GM23338 (cell line): ENCODE results near the gene C18orf32. TPM values are rescaled to one million over a fixed set of nuclear protein-coding genes. Genes with fewer than 3 reads are reported as not detected.

Source experiments
- ATAC-seq: fragments of 200-7000 bp; cut with Tn5 transposase; 3 replicates; pipeline ENCODE4 v1.9.1; 2020
- DNase-seq: peaks from one replicate; pipeline ENCODE4 v3.0.0-alpha.2; 2015; ENCODE audit warnings: low spot score
- H2AFZ ChIP-seq: fragments of 200-600 bp; sonication (generic); 2 replicates; pipeline ENCODE4 v1.8.0; 2016; ENCODE audit warnings: antibody characterized with exemption, mild to moderate bottlenecking, moderate library complexity
- H3F3A ChIP-seq: fragments of 200-600 bp; sonication (generic); replicated peaks from 2 replicates; pipeline ENCODE4 v1.8.0; 2017; ENCODE audit warnings: antibody characterized with exemption, mixed run types, low read depth
- H3K27ac ChIP-seq: fragments of 200-600 bp; sonication (generic); 2 replicates; pipeline ENCODE4 v1.6.1; 2016; ENCODE audit warnings: low read depth
- H3K27me3 ChIP-seq: fragments of 200-600 bp; sonication (generic); 2 replicates; pipeline ENCODE4 v1.8.0; 2016; ENCODE audit warnings: mild to moderate bottlenecking, mixed run types, moderate library complexity; ENCODE audit not compliant: insufficient read depth
- H3K36me3 ChIP-seq: fragments of 200-600 bp; sonication (generic); 2 replicates; pipeline ENCODE4 v1.8.0; 2016; ENCODE audit warnings: mild to moderate bottlenecking; ENCODE audit not compliant: insufficient read depth
- H3K4me1 ChIP-seq: fragments of 200-600 bp; sonication (generic); 2 replicates; pipeline ENCODE4 v1.8.0; 2016; ENCODE audit warnings: mild to moderate bottlenecking, moderate library complexity; ENCODE audit not compliant: insufficient read depth
- H3K4me2 ChIP-seq: fragments of 200-600 bp; sonication (generic); 2 replicates; pipeline ENCODE4 v1.7.1; 2017; ENCODE audit warnings: mixed run types
- H3K4me3 ChIP-seq: fragments of 200-600 bp; sonication (generic); 2 replicates; pipeline ENCODE4 v1.6.1; 2016; ENCODE audit warnings: mixed run types
- H3K79me2 ChIP-seq: fragments of 200-600 bp; sonication (generic); replicated peaks from 2 replicates; pipeline ENCODE4 v1.8.0; 2017; ENCODE audit warnings: mild to moderate bottlenecking; ENCODE audit not compliant: insufficient read depth
- H3K9me2 ChIP-seq: fragments of 200-600 bp; sonication (generic); 2 replicates; pipeline ENCODE4 v1.8.0; 2017; ENCODE audit not compliant: insufficient read depth
- H4K20me1 ChIP-seq: fragments of 200-600 bp; sonication (generic); replicated peaks from 2 replicates; pipeline ENCODE4 v1.8.0; 2017; ENCODE audit warnings: mild to moderate bottlenecking; ENCODE audit not compliant: insufficient read depth
- H3K27ac Mint-ChIP-seq: 2 replicates; pipeline ENCODE4 v1.8.0; 2020; ENCODE audit warnings: inconsistent platforms, mild to moderate bottlenecking, moderate library complexity, mixed read lengths
- H3K27me3 Mint-ChIP-seq: 3 replicates; pipeline ENCODE4 v1.8.0; 2022; ENCODE audit warnings: low read depth, mild to moderate bottlenecking, moderate library complexity, mixed read lengths, inconsistent platforms; ENCODE audit not compliant: insufficient read depth, poor library complexity
- H3K36me3 Mint-ChIP-seq: 3 replicates; pipeline ENCODE4 v1.8.0; 2021; ENCODE audit warnings: low read depth, mild to moderate bottlenecking, inconsistent platforms, moderate library complexity, mixed read lengths
- H3K4me1 Mint-ChIP-seq: 3 replicates; pipeline ENCODE4 v1.8.0; 2020; ENCODE audit warnings: mild to moderate bottlenecking, inconsistent platforms, mixed read lengths
- H3K4me3 Mint-ChIP-seq: 3 replicates; pipeline ENCODE4 v1.8.0; 2021; ENCODE audit warnings: moderate library complexity, mild to moderate bottlenecking, inconsistent platforms, mixed read lengths
- H3K9me3 Mint-ChIP-seq: 3 replicates; pipeline ENCODE4 v1.8.0; 2020; ENCODE audit warnings: moderate library complexity, mild to moderate bottlenecking, inconsistent platforms, mixed read lengths
- POLR2AphosphoS5 ChIP-seq: IDR thresholded peaks from 2 replicates; pipeline ENCODE4 v1.6.1; 2016; ENCODE audit warnings: antibody characterized with exemption, low read depth
- STAT1 ChIP-seq: IDR thresholded peaks from one replicate; pipeline ENCODE4 v1.6.1; 2016; ENCODE audit warnings: antibody characterized with exemption; ENCODE audit not compliant: unreplicated experiment
- ZNF114 ChIP-seq: fragments of 250-450 bp; sonication (Bioruptor Pico); IDR thresholded peaks from 2 replicates; pipeline ENCODE4 v1.5.0; 2020; ENCODE audit warnings: mild to moderate bottlenecking, moderate library complexity
- ZNF331 ChIP-seq: fragments of 250-450 bp; sonication (Bioruptor Pico); IDR thresholded peaks from 2 replicates; pipeline ENCODE4 v1.5.0; 2020; ENCODE audit warnings: low read depth, mild to moderate bottlenecking, moderate library complexity
- ZNF462 ChIP-seq: fragments of 250-450 bp; sonication (Bioruptor Pico); IDR thresholded peaks from 2 replicates; pipeline ENCODE4 v1.5.0; 2020; ENCODE audit warnings: mild to moderate bottlenecking, moderate library complexity
- polyA plus RNA-seq: library from polyadenylated mRNA; unstranded; fragments of >200 nt; fragmentation: Nextera tagmentation; extraction: Ambion mirVana; gene quantifications from 2 replicates; pipeline ENCODE4 v1.2.1, GENCODE V29; 2016
- total RNA-seq: library from RNA; depleted of rRNA; stranded (reverse); fragments of >200 nt; shearing (Covaris generic); gene quantifications from 2 replicates; pipeline ENCODE4 v1.2.3, GENCODE V29; 2014

The C18orf32 gene
- total and polyA plus RNA-seq, 2 experiments from 2014 or later = 25.3 to 72.4 TPM

GRCh38 chr18:49443837-49444236 is 43.2 kb downstream of the C18orf32 start:
- no peak overlapping the region for H2AFZ ChIP-seq
- H3K4me1 ChIP-seq = no peaks in the 10 kb centered on the region
- 0 out of 2 replicates have a peak, but pooled peaks cover 3% of the 10 kb centered on the region for H3K9me2 ChIP-seq
- peaks cover 9% of the 10 kb centered on the region for H3K9me3 Mint-ChIP-seq
- peaks cover 6% of the 10 kb centered on the region; the same call in 1 of the 2 replicates for H3K36me3 ChIP-seq
- H3K4me1 Mint-ChIP-seq = no peaks in the 10 kb centered on the region
- DNase-seq (no peak), ATAC-seq (no peak)
- peaks cover 28% of the 10 kb centered on the region for H3K79me2 ChIP-seq
- peaks cover 17% of the 10 kb centered on the region for H3K36me3 Mint-ChIP-seq
- H3K4me3 ChIP-seq = no peak overlapping the region
- H4K20me1 ChIP-seq = peaks cover 6% of the 10 kb centered on the region; the same call in 1 of the 2 replicates
- H3K4me3 Mint-ChIP-seq = no peak overlapping the region
- no peaks in the 10 kb centered on the region for H3K27me3 ChIP-seq
- peaks cover 7% of the 10 kb centered on the region for H3K27me3 Mint-ChIP-seq
- H3K4me2 ChIP-seq = no peak overlapping the region
- H3K27ac ChIP-seq = no peak overlapping the region
- TF ChIP-seq ZNF462 (CRISPR knock-in tag) (no peak), STAT1 (no peak)
- no peak overlapping the region for H3K27ac Mint-ChIP-seq
- H3F3A ChIP-seq = peaks cover 6% of the 10 kb centered on the region; the same call in 1 of the 2 replicates

- no peaks in the 10 kb centered on the region for H3K4me1 Mint-ChIP-seq
- Histone ChIP-seq H3K9me2 (no peaks in the 10 kb centered on the region), H3K27me3 (no peaks in the 10 kb centered on the region), H3F3A (peaks cover 6% of the 10 kb centered on the region; the same call in 1 of the 2 replicates), H3K4me3 (no peak overlapping the region), H4K20me1 (peaks cover 6% of the 10 kb centered on the region; the same call in 1 of the 2 replicates), H3K36me3 (no peaks in the 10 kb centered on the region), H3K4me2 (no peak overlapping the region), H3K27ac (no peak overlapping the region), H3K4me1 (no peaks in the 10 kb centered on the region), H3K79me2 (peaks cover 32% of the 10 kb centered on the region), H2AFZ (no peak overlapping the region)
- no peak overlapping the region for H3K27ac Mint-ChIP-seq
- 0 out of 3 replicates have a peak, but pooled peaks cover 2% of the 10 kb centered on the region for H3K36me3 Mint-ChIP-seq
- peaks cover 2% of the 10 kb centered on the region for H3K27me3 Mint-ChIP-seq
- DNase-seq (no peak), ATAC-seq (no peak)
- H3K4me3 Mint-ChIP-seq = no peak overlapping the region
- no peaks in the 10 kb centered on the region for H3K9me3 Mint-ChIP-seq
- TF ChIP-seq POLR2AphosphoS5 (no peak), ZNF114 (CRISPR knock-in tag) (no peak), ZNF331 (CRISPR knock-in tag) (no peak), ZNF462 (CRISPR knock-in tag) (no peak)
Measured at GRCh38 chr18:49441338-49441938, 45.6 kb downstream of the C18orf32 start.
